Lung (tissue), 12 donors: ENCODE data around the gene NTN5. TPM values are rescaled to one million over a fixed set of nuclear protein-coding genes. Genes with fewer than 3 reads are reported as not detected.

ENCODE experiments used
- ATAC-seq: fragments of 200-7000 bp; cut with Tn5 transposase; one replicate; pipeline ENCODE4 v1.9.1; 2020; ENCODE audit warnings: moderate number of reproducible peaks; ENCODE audit not compliant: insufficient read depth, low FRiP score
- DNase-seq, 3 donors: peaks; one replicate each; pipeline ENCODE4 v3.0.0-alpha.2; 2013 to 2017
- H3K27ac ChIP-seq, 2 donors: one replicate each; pipeline ENCODE4 v1.5.1; 2013; ENCODE audit warnings: mild to moderate bottlenecking in 2 of 2, moderate library complexity in 2 of 2, control low read depth in 1 of 2, inconsistent platforms in 1 of 2, low read depth in 1 of 2, low read length in 1 of 2
- H3K27me3 ChIP-seq, 3 donors: one replicate each; pipeline ENCODE4 v1.5.1; 2013; ENCODE audit warnings: low read length in 2 of 3; ENCODE audit not compliant: control insufficient read depth in 3 of 3, insufficient read depth in 3 of 3
- H3K36me3 ChIP-seq, 4 donors: one replicate each; pipeline ENCODE4 v1.5.1; 2013; ENCODE audit warnings: low read length in 4 of 4, mild to moderate bottlenecking in 1 of 4, moderate library complexity in 1 of 4; ENCODE audit not compliant: control insufficient read depth in 4 of 4, insufficient read depth in 4 of 4
- H3K4me1 ChIP-seq, 5 donors: one replicate each; pipeline ENCODE4 v1.5.1; 2013; ENCODE audit warnings: low read length in 5 of 5, mild to moderate bottlenecking in 2 of 5, moderate library complexity in 1 of 5; ENCODE audit not compliant: control insufficient read depth in 5 of 5, insufficient read depth in 5 of 5
- H3K4me3 ChIP-seq: one replicate; pipeline ENCODE4 v1.5.1; 2013; ENCODE audit warnings: mild to moderate bottlenecking, control low read depth, moderate library complexity
- H3K9ac ChIP-seq, 2 donors: one replicate each; pipeline ENCODE4 v1.5.1; 2013; ENCODE audit warnings: low read length in 2 of 2, control low read depth in 1 of 2; ENCODE audit not compliant: insufficient read depth in 1 of 2
- H3K9me3 ChIP-seq, 4 donors: one replicate each; pipeline ENCODE4 v1.5.1; 2013; ENCODE audit warnings: low read length in 3 of 4, mild to moderate bottlenecking in 1 of 4, moderate library complexity in 1 of 4; ENCODE audit not compliant: control insufficient read depth in 4 of 4, insufficient read depth in 3 of 4
- CTCF ChIP-seq: IDR thresholded peaks from 2 replicates; pipeline ENCODE4 v1.5.1; 2012; ENCODE audit warnings: mild to moderate bottlenecking; ENCODE audit errors: control extremely low read depth, extremely low read depth
- WGBS, 2 donors: extraction: QIAGEN DNeasy Blood & Tissue Kit; methylation state at CpG; one replicate each; pipeline ENCODE4 v1.1.7; 2013; 5-methylcytosine and 5-hydroxymethylcytosine counted together
- polyA plus RNA-seq, 2 donors: library from polyadenylated mRNA; stranded (reverse); fragments of 200-250 nt; gene quantifications; one replicate each; pipeline ENCODE4 v1.2.1, GENCODE V29; 2013
- total RNA-seq, 2 donors: library from RNA; depleted of rRNA in 1 of 2; stranded (reverse); fragments of >200 nt in 1 of 2; gene quantifications; one replicate each; pipeline ENCODE4 v1.2.1, GENCODE V29; 2014 to 2021
- donor health status: control.
- donor health status: control.
- donor health status: Bipolar disorder and iron deficiency.
- donor health status: healthy.
- donor health status: DM: yes; HTN: yes; CAD: no.

The NTN5 gene
- total and polyA plus RNA-seq, 4 donors = 0.11 to 0.28 (median 0.27) TPM

- Histone ChIP-seq H3K27me3 (no peaks in the 10 kb centered on the region), H3K4me1 (peaks cover 0 to 4% (median 2%) of the 10 kb centered on the region in 5 donors), H3K27ac (no peak overlapping the region), H3K9ac (no peak overlapping the region), H3K36me3 (peaks cover 0 to 3% (median 0%) of the 10 kb centered on the region in 4 donors), H3K9me3 (peaks cover 0 to 3% (median 0%) of the 10 kb centered on the region in 4 donors), H3K4me3 (no peak overlapping the region)
- DNase-seq (no peak), ATAC-seq (no peak)
- TF ChIP-seq CTCF = no peak
- 74 to 78% methylated on average over 11 of the region's 11 CpGs for WGBS, 2 donors
Measured at GRCh38 chr19:48708471-48708870, 35.7 kb upstream of the NTN5 start.

DNA sequence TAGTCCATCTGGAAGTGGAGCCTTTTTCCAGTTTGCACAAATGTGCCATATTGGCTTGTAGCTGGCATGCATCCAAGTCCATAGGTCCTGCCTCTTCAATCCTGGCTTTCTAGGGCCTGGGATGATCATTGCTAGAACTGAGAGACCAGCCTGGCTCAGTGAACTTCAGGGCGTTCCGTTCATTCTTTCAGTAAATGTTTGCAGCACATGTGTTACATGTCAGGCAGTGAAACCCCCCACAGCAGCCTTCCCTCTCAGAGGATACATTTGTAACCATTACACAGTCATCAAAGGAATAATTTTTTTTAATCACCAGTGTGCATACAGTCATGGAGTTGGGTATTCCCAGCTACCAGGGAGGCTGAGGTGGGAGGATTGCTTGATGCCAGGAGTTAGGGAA is 32.6 kb upstream of the NTN5 start:
- peak in 1 of 3 donors; percentile 14 for DNase-seq
- Histone ChIP-seq H3K9ac (no peak overlapping the region), H3K4me3 (no peak overlapping the region), H3K9me3 (no peaks in the 10 kb centered on the region), H3K4me1 (no peaks in the 10 kb centered on the region), H3K27me3 (no peaks in the 10 kb centered on the region), H3K36me3 (peaks cover 0 to 5% (median 1%) of the 10 kb centered on the region in 4 donors), H3K27ac (no peak overlapping the region)
- TF ChIP-seq CTCF = no peak
- no peak for ATAC-seq
- WGBS, 2 donors = 43 to 66% methylated on average over 2 of the region's 2 CpGs

GRCh38 chr19:48703316-48703715 is 30.5 kb upstream of the NTN5 start:
- ATAC-seq (no peak), DNase-seq (no peak)
- Histone ChIP-seq H3K9ac (no peak overlapping the region), H3K4me3 (no peak overlapping the region), H3K27me3 (no peaks in the 10 kb centered on the region), H3K4me1 (no peaks in the 10 kb centered on the region), H3K36me3 (peaks cover 0 to 5% (median 1%) of the 10 kb centered on the region in 4 donors), H3K27ac (no peak overlapping the region), H3K9me3 (no peaks in the 10 kb centered on the region)
- 94 to 98% methylated on average over 23 of the region's 23 CpGs for WGBS, 2 donors
- no peak for TF ChIP-seq CTCF

- DNase-seq = no peak
- no peak for ATAC-seq
- no peak for TF ChIP-seq CTCF
- Histone ChIP-seq H3K4me3 (no peak overlapping the region), H3K9ac (no peak overlapping the region), H3K27me3 (no peaks in the 10 kb centered on the region), H3K4me1 (no peaks in the 10 kb centered on the region), H3K9me3 (no peaks in the 10 kb centered on the region), H3K27ac (no peak overlapping the region), H3K36me3 (peaks cover 0 to 5% (median 1%) of the 10 kb centered on the region in 4 donors)
- WGBS, 2 donors = 91 to 93% methylated on average over 13 of the region's 13 CpGs
Measured at GRCh38 chr19:48702701-48703100, 29.9 kb upstream of the NTN5 start.
